ENCODE results near the gene FIZ1.

GRCh38 chr19:55619286-55619685, 20.0 kb upstream of the FIZ1 start:
- TF ChIP-seq CTCF (conservative IDR thresholded peaks at IDR 0.05; ENCODE audit: low read length) = no peak
- no peak for TF ChIP-seq EZH2phosphoT487 (IDR thresholded peaks at IDR 0.05; ENCODE audit: borderline replicate concordance)

Measured in Loucy (cell line).